ENCODE data around the gene ACACA. TPM values are rescaled to one million over a fixed set of nuclear protein-coding genes. Genes with fewer than 3 reads are reported as not detected.

Gene ACACA
- total RNA-seq, 4 donors from 2014 or later, result 4.7 to 75.1 (median 41.9) TPM

DNA sequence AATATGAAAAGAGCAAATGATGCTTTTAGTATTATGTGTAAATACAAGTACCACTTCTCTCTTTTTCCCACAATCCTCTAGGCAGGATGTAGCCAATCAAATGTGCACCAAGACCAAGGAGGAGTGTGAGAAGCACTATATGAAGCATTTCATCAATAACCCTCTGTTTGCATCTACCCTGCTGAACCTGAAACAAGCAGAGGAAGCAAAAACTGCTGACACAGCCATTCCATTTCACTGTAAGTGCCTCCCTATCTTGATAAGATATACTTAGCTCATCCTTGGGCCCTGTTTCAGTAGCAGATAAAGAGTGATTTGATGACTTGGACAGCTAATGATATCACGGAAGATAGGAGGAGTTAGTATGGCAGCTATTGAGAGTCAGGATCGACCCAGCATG is 33.8 kb upstream of the ACACA start:
- H3K4me1 ChIP-seq, result no peaks in the 10 kb centered on the region
- DNase-seq, result no peak
- no peak for TF ChIP-seq POLR2A (IDR thresholded peaks at IDR 0.05)
- TF ChIP-seq, protein P1, sequence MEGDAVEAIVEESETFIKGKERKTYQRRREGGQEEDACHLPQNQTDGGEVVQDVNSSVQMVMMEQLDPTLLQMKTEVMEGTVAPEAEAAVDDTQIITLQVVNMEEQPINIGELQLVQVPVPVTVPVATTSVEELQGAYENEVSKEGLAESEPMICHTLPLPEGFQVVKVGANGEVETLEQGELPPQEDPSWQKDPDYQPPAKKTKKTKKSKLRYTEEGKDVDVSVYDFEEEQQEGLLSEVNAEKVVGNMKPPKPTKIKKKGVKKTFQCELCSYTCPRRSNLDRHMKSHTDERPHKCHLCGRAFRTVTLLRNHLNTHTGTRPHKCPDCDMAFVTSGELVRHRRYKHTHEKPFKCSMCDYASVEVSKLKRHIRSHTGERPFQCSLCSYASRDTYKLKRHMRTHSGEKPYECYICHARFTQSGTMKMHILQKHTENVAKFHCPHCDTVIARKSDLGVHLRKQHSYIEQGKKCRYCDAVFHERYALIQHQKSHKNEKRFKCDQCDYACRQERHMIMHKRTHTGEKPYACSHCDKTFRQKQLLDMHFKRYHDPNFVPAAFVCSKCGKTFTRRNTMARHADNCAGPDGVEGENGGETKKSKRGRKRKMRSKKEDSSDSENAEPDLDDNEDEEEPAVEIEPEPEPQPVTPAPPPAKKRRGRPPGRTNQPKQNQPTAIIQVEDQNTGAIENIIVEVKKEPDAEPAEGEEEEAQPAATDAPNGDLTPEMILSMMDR (IDR thresholded peaks at IDR 0.05), result no peak
- intact Hi-C loops (cut with DNase I; ENCODE audit: low total_unique reads), result no loop called here
- H3K36me3 ChIP-seq, result no peaks in the 10 kb centered on the region
- no peak overlapping the region for H3K27ac ChIP-seq
- no peak overlapping the region for H3K4me3 ChIP-seq
- H3K9me3 ChIP-seq, result no peaks in the 10 kb centered on the region
- no peaks in the 10 kb centered on the region for H3K27me3 ChIP-seq

DNA sequence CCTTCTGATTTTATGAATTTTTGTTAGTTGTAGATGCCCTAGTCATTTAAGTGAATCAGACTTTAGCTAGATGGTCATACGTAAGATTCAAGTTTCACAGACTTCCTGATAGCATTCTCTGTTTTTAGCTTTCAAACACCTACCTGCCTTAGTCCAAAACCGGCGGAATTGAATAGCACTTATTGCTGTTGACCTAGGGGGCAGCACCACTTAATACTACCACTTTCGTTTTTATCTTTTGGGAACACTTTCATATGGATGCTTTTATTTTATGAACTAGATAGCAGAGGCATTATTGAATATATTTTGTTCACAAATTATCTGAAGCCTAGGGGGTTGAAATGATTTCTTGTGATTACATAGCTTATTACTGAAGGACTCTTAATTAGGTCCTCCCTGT is 31.5 kb upstream of the ACACA start:
- no peak overlapping the region for H3K27ac ChIP-seq
- H3K4me1 ChIP-seq, result no peaks in the 10 kb centered on the region
- H3K4me3 ChIP-seq, result no peak overlapping the region
- intact Hi-C loops (cut with DNase I; ENCODE audit: low total_unique reads), result no loop called here
- no peaks in the 10 kb centered on the region for H3K36me3 ChIP-seq
- no peaks in the 10 kb centered on the region for H3K9me3 ChIP-seq
- no peak for DNase-seq
- TF ChIP-seq POLR2A (IDR thresholded peaks at IDR 0.05), result no peak
- TF ChIP-seq, protein P1 (IDR thresholded peaks at IDR 0.05), result no peak
- H3K27me3 ChIP-seq, result no peaks in the 10 kb centered on the region

DNA sequence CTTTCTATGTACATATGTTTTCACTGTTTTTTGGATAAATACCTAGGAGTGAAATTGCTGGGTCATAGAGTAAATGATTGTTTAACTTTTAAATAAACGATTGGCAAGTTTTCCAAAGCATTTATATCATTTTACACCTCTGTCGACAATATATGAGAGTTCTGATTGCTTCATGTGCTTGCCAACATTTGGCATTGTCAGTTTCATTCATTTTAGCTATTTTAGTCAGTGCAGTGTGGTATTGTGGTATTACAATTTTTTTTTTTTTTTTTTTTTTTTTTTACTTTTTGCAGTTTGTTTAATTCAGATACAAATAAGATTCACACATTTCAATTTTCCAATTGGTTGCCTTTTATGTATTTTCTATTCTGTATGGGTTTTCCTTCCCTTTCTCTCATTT is 26.0 kb upstream of the ACACA start:
- intact Hi-C loops (cut with DNase I; ENCODE audit: low total_unique reads), result no loop called here
- Histone ChIP-seq H3K27ac (no peak overlapping the region), H3K36me3 (no peaks in the 10 kb centered on the region)

GRCh38 chr17:37430051-37430627 is 23.5 kb upstream of the ACACA start:
- no peak for TF ChIP-seq POLR2A (IDR thresholded peaks at IDR 0.05)
- TF ChIP-seq, protein P1 (IDR thresholded peaks at IDR 0.05), result no peak
- DNase-seq, result no peak
- intact Hi-C loops (cut with DNase I; ENCODE audit: low total_unique reads), result no loop called here
- no peaks in the 10 kb centered on the region for H3K27me3 ChIP-seq
- H3K4me1 ChIP-seq, result no peaks in the 10 kb centered on the region
- H3K36me3 ChIP-seq, result no peaks in the 10 kb centered on the region
- H3K4me3 ChIP-seq, result no peak overlapping the region
- no peaks in the 10 kb centered on the region for H3K9me3 ChIP-seq
- no peak overlapping the region for H3K27ac ChIP-seq

More for the DNA sequence above, 26.0 kb upstream of the ACACA start:
- Histone ChIP-seq H3K27me3 (no peaks in the 10 kb centered on the region), H3K4me1 (no peaks in the 10 kb centered on the region), H3K4me3 (no peak overlapping the region), H3K9me3 (no peaks in the 10 kb centered on the region)
- no peak for TF ChIP-seq POLR2A (IDR thresholded peaks at IDR 0.05)
- TF ChIP-seq, protein P1 (IDR thresholded peaks at IDR 0.05), result no peak
- no peak for DNase-seq

GRCh38 chr17:37429453-37429852 is 22.8 kb upstream of the ACACA start:
- no peak for TF ChIP-seq POLR2A (IDR thresholded peaks at IDR 0.05)
- TF ChIP-seq, protein P1 (IDR thresholded peaks at IDR 0.05), result no peak
- H3K27me3 ChIP-seq, result no peaks in the 10 kb centered on the region
- no peak for DNase-seq
- intact Hi-C loops (cut with DNase I; ENCODE audit: low total_unique reads), result no loop called here
- no peak overlapping the region for H3K27ac ChIP-seq
- no peaks in the 10 kb centered on the region for H3K9me3 ChIP-seq
- no peak overlapping the region for H3K4me3 ChIP-seq
- no peaks in the 10 kb centered on the region for H3K36me3 ChIP-seq
- no peaks in the 10 kb centered on the region for H3K4me1 ChIP-seq

Measured in uterus (tissue), 4 donors.